Esophagus muscularis mucosa (tissue), 3 donors: ENCODE results near the gene SDK2.

ENCODE experiments used
- CTCF ChIP-seq, 3 experiments: fragments of 200-600 bp in 2 of 3; fragments of 450-650 bp in 1 of 3; sonication (generic) in 2 of 3; IDR thresholded peaks; one replicate each; pipeline ENCODE4 v1.5.1; 2017 to 2019; ENCODE audit warnings: antibody characterized with exemption in 3 of 3, mild to moderate bottlenecking in 2 of 3, moderate library complexity in 1 of 3
- POLR2A ChIP-seq: fragments of 450-650 bp; IDR thresholded peaks from one replicate; pipeline ENCODE4 v1.6.1; 2017; ENCODE audit warnings: antibody characterized with exemption, moderate library complexity, mild to moderate bottlenecking, low read depth

- TF ChIP-seq POLR2A, result no peak
- TF ChIP-seq CTCF (IDR thresholded peaks at IDR 0.05), result no peak
Observed at GRCh38 chr17:73354423-73355284, 289.6 kb downstream of the SDK2 start.
